Hypothalamus (tissue), 51 donors: ENCODE measurements around the gene HNRNPD.
A peak's percentile ranks its signal among the peaks of the same experiment; 100 is the strongest.
"Not testable (repeated sequence)": the region's sequence is repeated elsewhere in the genome, so short reads cannot be mapped to it uniquely, and the experiment has no call there.

Experiments used
- DNase-seq, 51 donors: peaks; one replicate each; lab custom pipeline; 2025; lab: John Stamatoyannopoulos, UW

The HNRNPD gene

GRCh38 chr4:82373816-82374625 lies at the start of gene HNRNPD:
HNRNPD (minus strand) TSS chr4:82373991; CDS start chr4:82373678, 313 bp downstream.
- peak; percentile 74 to 98 (median 95) for DNase-seq

- DNase-seq: no peak
Observed at GRCh38 chr4:82422616-82423015, 48.8 kb upstream of the HNRNPD start.

- no peak for DNase-seq
Observed at GRCh38 chr4:82421796-82422560, 48.2 kb upstream of the HNRNPD start.

- DNase-seq: no peak
Observed at GRCh38 chr4:82419451-82419850, 45.7 kb upstream of the HNRNPD start.

GRCh38 chr4:82415922-82416365 lies 42.2 kb upstream of the HNRNPD start:
- no peak for DNase-seq

- not testable (repeated sequence) for DNase-seq
Observed at GRCh38 chr4:82415061-82415460, 41.3 kb upstream of the HNRNPD start.

GRCh38 chr4:82403725-82404124 lies 29.9 kb upstream of the HNRNPD start:
- DNase-seq: no peak

GRCh38 chr4:82402196-82402775 lies 28.5 kb upstream of the HNRNPD start:
- DNase-seq: no peak

GRCh38 chr4:82401600-82401999 lies 27.8 kb upstream of the HNRNPD start:
- DNase-seq: no peak

DNA sequence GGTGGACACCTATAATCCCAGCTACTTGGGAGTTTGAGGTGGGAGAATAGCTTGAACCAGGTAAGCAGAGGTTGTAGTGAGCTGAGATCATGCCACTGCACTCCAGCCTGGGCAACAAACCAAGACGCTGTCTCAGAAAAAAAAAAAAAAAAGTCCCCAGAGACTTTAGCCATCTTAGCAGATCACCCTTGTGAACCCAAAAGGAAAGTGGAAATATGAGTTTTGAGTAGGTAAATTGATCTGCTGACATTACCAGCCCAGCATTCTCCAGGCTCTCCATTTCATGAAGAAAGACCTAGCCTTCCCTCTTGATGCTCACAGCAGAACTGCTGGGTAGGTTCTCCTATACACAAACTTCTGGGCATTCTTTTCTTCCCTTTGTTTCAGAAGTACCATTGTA lies 24.5 kb upstream of the HNRNPD start:
- no peak for DNase-seq

GRCh38 chr4:82397527-82397926 lies 23.7 kb upstream of the HNRNPD start:
- no peak for DNase-seq

DNA sequence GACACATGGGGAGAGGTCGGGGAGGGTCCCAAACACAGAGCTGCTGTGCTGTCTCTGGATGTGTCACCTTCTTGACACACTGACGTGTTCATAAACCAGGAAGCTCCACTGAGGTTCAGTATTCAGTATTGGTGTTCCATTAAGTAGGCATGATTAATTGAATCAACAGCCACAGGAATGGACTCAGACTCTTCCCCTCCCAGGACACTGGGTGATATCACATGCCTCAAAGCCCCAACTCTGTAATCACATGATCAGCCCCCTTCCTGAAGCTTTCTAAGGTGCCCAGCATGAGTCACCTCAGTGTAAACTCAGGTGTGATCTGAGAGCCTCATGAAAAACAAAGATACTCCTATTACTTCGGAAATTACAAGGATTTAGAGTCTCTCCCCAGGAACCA lies 21.1 kb upstream of the HNRNPD start:
- no peak for DNase-seq

- DNase-seq: not testable (repeated sequence)
Observed at GRCh38 chr4:82390061-82390460, 16.3 kb upstream of the HNRNPD start.

DNA sequence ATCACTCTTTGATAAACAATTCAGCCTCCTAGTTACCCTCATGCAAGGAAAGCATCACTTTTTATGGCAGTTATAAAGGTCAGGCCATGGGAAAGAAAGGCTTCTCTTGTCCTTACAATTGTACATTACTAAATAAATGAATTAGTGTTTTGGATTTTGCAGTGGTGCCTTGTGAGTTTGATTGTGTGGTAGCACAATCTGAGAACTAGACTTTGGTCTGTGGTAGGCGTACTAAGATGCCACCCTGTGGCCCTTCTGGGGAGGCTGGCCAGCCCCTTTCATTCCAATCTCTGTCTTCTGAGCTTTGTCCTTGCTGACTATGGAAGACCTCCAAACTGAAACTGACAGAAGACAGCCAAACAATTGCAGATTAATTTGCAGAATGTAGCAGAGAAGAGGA lies 14.6 kb upstream of the HNRNPD start:
- DNase-seq: peak in 2 of 51 donors; percentile 5 to 7

DNA sequence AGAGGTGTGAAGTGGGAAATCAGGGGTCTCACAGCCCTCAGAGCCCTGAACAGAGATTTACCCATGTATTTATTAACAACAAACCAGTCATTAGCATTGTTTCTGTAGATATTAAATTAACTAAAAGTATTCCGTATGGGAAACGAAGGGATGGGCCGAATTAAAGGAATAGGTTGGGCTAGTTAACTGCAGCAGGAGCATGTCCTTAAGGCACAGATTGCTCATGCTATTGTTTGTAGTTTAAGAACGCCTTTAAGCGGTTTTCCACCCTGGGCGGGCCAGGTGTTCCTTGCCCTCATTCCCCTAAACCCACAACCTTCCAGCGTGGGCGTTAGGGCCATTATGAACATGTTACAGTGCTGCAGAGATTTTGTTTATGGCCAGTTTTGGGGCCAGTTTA lies 12.5 kb upstream of the HNRNPD start:
- DNase-seq: not testable (repeated sequence)

- no peak for DNase-seq
Observed at GRCh38 chr4:82382751-82383150, 9.0 kb upstream of the HNRNPD start.

GRCh38 chr4:82381661-82382296 lies 8.0 kb upstream of the HNRNPD start:
- DNase-seq: no peak

DNA sequence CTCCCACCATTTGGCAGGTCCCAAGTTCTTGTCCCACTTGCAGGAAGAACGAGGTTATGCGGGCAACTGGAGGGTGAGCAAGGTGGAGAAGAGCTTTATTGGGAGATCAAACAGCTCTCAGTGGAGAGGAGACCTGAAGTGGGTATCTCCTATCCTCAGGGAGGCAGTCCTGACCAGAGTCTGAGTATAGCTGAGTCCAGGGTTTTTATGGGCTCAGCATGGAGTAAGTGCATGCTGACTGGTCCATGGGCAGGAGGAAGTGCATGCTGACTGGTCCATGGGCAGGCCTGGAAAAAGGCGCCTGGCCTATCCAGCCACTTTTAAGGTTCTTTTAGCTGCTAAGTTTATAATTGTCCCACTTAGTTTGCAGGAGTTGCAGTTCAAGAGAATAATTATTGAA lies 7.4 kb upstream of the HNRNPD start:
- no peak for DNase-seq

GRCh38 chr4:82380831-82381230 lies 7.0 kb upstream of the HNRNPD start:
- DNase-seq: no peak

DNA sequence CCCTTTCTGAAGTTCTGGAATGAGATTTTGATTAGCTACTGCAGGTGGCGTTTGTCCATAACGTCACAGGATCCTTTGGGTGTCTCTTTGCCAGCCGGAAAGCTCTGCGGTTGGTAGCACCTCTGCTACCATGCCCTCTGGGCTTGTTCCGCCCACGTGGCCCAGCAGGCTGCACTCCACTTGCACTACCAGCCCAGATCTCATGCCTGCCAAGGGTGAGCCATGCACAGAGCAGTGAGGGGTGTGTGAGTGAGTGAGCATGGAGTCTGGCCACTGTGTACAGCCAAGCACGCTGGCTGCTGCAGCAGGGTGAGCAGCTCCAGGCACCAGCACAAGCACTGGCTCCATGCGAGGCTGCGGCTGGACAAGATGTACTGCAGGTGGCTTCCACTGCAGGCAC lies 6.6 kb upstream of the HNRNPD start:
- DNase-seq: peak in 14 of 51 donors; percentile 2 to 55 (median 10)

- no peak for DNase-seq
Observed at GRCh38 chr4:82376109-82376508, 2.3 kb upstream of the HNRNPD start.
